Left lobe of liver (tissue), 2 donors: ENCODE results near the gene FZD1. TPM values are rescaled to one million over a fixed set of nuclear protein-coding genes. Genes with fewer than 3 reads are reported as not detected.
"Not testable (repeated sequence)": the region's sequence is repeated elsewhere in the genome, so short reads cannot be mapped to it uniquely, and the experiment has no call there.

Experiments used
- ATAC-seq: fragments of 200-7000 bp; cut with Tn5 transposase; one replicate; pipeline ENCODE4 v1.9.1; 2020; ENCODE audit warnings: mild to moderate bottlenecking, moderate library complexity
- DNase-seq: peaks from one replicate; pipeline ENCODE4 v3.0.0-alpha.2; 2020; ENCODE audit warnings: low spot score
- total RNA-seq: library from RNA; stranded (reverse); gene quantifications from one replicate; pipeline ENCODE4 v1.2.1, GENCODE V29; 2021
- donor health status: DM: no; HTN: no; CAD: no; lungs with moderate emphysema.
- donor health status: DM: no; HTN: yes; CAD: no.

The FZD1 gene
- total RNA-seq, 1 donor from 2014 or later, result 2.0 TPM

DNA sequence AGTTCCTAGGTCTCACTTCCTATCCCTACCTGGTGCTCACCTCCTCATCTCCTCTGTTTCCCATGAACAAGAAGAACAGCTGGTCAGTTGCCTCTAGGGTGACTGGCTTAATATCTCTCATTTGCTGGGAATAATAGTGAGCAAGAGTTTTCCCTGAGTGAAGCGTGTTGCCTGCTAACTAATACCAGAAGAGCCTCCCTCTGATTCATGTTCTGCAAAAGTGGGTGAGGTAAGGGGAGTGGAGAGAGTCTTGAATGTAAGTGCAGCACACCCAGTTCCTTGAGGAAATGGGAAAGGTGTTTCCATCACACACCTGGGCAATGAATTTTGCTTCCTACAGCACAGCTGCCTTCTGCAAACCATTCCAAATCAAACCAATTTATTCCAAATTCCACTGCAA is 29.6 kb downstream of the FZD1 start:
- no peak for ATAC-seq
- DNase-seq, result no peak

DNA sequence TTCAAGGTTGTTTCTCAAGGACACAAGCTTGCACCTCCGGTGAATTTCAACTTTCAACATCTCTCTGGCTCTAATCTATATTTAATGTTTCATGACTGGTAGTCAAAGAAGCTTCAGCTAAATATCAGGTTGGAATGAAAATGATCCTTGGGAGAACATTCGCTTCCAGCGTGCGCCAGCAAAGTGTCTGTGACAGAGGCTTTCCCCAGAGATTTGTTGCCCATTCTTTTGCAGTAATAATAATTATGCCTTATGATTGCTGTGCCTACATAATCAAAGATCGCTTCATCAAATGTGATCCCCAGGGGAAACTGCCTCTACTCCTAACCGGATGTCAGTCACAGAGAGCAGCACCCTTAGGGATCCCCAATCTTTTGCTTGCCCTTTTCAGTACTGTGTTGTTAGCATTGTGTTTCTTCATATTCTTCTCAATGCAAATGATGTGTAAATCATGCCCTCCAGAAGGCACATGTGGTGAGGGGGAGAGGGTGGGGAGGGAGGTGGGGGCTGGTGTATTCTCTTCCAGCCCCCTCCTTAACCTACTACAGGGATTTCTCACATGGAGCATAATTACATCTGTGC is 30.5 kb downstream of the FZD1 start:
- DNase-seq (no peak), ATAC-seq (no peak)

DNA sequence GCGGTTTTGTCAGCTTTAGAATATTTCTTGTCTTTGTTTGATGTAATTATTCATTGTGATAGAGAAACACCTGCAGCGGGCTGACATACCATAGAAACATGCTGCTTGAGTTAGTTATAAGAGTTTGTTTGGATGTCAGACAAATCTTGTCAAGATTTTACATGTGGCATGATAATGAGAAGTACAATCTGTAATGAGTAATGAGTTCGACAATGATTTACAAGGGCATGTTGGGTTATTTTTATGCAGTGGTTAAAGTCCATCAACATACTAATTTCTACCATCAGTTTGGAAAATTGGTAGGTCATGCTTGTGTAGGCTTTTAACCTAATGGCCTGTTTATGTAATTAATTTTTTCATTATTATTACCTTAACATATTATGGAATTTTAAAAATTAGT is 31.3 kb downstream of the FZD1 start:
- DNase-seq (no peak), ATAC-seq (no peak)

DNA sequence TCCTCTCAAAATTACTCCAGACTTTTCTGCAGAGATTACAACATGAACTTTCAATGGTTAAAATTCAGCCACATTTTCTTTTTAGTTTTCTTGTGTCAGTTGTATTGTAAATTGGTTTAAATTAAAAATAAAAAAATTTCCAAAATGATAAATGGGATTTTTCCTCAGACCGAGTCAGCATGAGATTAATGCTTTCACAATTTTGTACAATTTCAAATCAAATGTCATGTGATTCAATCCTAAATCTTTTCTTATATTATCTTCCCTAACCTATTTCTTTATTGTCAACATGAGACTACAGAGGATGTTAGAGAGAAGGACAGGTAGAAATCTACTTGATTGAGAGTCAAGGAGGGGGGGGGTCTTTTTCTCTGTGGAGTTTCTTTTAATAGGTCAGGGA is 33.7 kb downstream of the FZD1 start:
- ATAC-seq (no peak), DNase-seq (no peak)

DNA sequence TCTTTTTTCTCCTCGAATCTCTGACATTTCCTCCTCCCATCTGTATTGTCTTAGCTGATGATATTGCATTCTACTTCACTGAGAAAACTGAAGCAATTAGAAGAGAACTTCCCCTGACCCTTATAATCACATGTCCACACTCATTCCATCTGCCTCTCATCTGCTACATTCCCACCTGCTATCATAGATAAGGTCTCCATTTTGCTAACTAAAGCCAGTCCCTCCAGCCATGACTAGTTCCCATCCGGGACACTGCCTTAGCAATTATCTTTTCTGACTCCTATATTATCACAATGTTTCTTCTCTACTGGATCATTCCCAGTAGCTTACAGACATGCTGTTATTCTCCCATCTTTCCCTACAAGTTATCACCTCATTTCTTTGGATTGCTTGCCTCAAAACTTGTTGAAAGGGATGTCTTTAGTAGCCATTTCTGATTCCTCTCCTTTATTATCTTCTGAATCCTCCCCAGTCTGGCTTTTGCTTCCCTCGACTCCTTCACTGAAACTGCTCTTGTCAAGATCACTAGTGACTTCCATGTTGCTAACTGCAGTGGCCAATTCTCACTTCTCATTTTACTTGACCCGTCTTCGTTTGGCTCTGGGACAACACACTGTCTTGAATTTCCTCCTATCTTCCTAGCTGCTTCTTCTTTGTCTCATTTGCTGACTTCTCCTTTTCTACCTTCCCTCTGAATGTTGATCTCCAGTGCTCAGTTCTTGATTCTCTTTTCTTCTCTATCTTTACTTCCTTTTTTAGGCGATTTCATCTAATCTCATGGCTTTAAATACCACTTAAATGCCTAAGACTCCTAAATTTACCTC is 35.9 kb downstream of the FZD1 start:
- ATAC-seq, result peak; percentile 40
- no peak for DNase-seq

DNA sequence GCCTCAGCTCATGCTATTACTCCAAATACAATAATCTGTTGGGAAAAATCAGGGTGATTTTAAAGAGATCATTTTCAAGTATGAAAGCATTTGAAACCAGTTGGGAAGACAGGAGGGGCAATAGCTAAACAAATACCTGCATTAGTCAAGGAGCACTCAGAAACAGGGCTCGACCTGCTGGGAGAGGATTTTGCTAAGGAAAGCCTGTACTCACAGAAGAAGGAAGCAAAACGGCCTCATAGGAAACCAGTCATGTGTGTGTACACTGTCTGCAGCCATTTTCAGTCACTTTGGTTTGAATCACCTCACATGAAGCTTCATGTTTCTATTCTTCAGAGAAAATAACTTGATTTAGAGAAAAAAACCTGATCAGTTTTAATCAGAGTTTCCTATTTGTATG is 38.6 kb downstream of the FZD1 start:
- DNase-seq, result no peak
- ATAC-seq, result no peak

DNA sequence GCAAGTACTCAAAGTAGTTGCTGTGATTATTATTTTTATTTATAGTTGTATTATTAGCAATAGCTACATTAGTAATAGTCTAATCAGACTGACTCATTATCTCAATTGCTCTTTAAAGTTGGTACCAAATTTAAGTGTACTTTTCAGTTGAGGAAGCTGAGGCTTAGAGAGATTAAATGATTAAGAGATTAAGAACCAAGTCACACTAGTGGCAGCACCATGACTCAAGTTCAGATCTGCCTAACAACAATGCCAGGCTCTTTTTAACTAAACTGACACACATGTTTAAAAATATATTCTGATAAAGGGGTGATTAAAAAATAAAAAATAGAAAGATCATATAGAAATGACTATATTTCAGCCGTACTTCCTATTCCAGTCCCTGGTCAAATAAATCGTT is 42.0 kb downstream of the FZD1 start:
- no peak for DNase-seq
- ATAC-seq, result no peak

DNA sequence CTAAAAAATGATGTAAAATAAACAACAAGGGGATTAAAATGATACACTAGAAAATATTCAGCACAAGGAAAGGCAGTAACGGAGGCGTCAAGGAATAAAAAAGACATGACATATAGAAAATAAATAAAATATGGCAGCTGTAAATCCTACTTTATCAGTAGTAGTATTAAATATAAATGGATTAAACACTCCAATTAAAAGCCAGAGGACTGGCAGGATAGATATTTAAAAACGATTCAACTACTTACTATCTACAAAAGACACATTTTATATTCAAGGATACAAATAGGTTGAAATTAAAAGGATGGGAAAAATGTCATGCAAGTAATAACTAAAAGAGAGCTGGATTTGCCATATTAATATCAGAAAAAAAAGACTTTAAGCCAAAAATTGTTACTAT is 43.2 kb downstream of the FZD1 start:
- ATAC-seq (no peak), DNase-seq (no peak)

DNA sequence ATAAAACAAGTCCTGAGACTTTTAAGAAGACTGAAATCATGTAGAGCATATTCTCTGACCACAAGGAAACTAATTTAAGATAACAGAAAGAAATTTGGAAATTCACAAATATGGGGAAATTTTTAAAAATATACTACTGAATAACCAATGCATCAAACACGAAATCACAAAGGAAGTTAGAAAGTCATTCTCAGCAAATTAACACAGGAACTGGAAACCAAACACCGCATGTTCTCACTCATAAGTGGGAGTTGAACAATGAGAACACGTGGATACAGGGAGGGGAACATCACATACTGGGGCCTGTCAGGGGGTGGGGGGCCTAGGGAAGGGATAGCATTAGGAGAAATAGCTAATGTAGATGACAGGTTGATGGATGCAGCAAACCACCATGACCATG is 44.0 kb downstream of the FZD1 start:
- DNase-seq, ATAC-seq: not testable (repeated sequence)

DNA sequence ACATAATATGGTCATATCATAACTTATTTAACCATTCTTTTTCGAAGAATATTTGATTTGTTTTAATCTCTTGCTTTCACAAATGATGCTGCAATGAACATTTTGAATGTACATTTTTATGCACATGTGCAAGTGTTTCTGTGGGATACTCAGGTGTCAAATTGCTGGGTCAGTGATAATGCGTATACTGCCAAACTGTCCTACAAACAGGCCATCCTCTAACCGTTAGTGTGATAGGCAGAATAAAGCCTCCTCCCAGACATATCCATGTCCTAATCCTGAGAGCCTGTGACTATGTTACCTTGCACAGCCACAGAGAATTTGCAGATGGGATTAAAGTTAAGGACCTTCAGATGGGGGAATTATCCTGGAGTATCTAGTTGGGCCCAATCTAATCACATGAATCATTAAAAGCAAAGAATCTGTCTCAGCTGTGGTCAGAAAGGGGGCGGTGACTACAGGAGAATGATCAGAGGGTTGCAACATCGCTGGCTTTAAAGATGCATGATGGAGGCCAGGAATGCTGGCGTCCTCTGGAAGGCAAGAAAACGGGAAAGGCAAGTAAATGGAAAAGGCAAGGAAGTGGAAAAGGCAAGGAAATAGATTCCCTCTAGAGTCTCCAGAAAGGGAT is 46.7 kb downstream of the FZD1 start:
- DNase-seq (no peak), ATAC-seq (no peak)

DNA sequence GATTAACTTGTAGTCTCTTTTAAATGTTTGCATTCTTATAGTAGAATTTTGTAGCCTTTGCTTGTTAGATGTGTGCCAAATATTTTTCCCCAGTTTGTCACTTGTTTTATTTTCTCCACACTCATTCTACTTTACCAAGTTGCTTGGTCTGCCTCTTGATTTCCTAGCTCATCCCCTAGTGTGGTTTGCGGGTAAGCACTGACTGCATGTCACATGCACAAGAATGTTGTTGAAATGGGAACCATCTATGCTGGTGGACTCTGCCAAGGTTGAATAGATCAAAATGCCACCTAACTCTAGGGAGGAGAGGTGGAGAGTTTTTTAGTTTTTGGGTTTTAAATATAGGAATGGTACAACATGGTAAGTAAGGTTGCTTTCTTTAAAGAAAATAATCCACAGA is 47.6 kb downstream of the FZD1 start:
- DNase-seq (no peak), ATAC-seq (no peak)

DNA sequence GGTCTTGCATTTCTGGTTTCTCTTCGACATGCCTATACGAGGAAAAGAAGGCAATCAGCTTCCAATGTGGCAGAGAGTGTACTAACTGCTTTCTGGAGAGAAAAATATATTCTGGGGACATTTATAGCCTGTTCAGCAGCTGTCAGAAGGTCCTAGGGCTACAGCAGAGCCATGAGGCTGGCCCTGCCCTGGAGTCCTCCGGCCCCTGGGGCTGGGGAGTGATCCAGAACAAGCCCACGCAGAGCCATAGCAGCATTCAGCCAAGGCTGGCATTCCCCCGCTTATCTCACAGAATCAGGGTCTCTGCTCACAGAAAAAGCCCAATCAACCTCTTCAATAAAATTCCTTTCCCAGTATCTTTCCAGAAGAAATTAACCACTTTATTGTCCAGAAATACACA is 48.9 kb downstream of the FZD1 start:
- DNase-seq, result no peak
- ATAC-seq, result no peak

DNA sequence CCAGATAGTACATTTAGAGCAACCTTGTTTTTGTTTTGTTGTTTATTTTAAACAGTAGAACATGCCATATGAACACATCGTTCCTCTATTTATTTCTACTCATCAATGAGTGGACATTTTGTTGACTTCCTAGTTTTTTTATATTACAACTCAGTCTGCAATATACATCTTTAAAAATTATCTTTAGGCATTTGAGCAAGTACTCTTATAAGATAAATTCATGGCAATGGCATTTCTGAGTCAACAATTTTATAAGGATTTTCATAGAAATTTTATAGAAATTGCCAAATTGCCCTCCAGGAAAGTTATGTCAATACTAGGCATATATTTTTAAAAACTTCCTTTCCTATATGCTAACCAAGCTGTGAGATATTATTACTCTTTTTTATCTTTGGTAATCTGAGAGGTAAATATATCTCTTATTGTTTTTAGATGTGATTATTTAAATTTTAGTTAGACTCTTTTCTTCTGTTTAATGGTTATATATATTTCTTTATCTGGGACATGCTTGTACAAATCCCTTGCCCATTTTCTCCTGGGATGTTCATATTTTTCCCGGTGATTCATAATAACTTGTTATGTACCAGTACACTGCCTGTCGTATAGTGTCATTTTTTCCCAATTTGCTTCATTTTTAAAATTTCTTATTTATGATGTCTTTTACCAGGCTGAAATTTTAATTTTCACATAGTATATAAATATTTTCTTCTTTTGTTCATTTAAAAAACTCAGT is 50.5 kb downstream of the FZD1 start:
- no peak for ATAC-seq
- no peak for DNase-seq

DNA sequence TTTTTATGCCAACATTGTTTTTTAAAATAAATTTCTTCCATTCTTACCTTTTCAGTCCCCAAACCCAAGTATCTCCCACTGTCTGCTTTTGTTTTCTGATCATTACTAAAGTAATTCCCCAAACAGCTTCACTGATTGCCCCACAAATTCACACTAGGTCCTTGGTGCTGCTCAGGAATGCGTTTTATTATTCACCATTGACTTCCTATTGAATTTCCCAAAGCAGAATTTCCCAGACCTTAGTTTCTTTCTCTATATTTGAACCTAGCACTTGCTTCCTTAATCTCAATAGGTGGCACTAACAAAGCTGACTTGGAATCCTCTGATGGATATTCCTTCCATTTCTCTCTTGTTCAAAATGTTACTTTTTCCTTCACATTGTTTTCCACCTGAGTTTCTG is 52.2 kb downstream of the FZD1 start:
- ATAC-seq (no peak), DNase-seq (no peak)

DNA sequence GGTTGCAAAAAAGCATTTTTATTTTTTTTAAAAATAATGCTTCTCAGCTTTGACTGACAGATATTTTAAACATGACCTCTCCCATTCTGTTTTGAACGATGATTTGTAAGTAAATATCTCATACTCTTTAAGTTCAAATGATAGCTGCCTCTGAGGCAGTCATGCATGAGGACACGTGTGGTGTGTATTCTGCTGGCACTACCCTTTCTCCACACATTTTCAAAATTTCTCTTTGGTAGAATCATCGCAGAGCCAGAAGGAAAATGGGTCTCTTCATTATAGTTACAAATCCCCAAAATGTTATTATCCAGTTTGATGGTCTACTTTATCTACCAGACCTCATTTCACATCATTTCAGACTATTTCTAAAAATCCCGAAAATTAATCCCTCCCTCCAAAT is 55.1 kb downstream of the FZD1 start:
- ATAC-seq (no peak), DNase-seq (no peak)

DNA sequence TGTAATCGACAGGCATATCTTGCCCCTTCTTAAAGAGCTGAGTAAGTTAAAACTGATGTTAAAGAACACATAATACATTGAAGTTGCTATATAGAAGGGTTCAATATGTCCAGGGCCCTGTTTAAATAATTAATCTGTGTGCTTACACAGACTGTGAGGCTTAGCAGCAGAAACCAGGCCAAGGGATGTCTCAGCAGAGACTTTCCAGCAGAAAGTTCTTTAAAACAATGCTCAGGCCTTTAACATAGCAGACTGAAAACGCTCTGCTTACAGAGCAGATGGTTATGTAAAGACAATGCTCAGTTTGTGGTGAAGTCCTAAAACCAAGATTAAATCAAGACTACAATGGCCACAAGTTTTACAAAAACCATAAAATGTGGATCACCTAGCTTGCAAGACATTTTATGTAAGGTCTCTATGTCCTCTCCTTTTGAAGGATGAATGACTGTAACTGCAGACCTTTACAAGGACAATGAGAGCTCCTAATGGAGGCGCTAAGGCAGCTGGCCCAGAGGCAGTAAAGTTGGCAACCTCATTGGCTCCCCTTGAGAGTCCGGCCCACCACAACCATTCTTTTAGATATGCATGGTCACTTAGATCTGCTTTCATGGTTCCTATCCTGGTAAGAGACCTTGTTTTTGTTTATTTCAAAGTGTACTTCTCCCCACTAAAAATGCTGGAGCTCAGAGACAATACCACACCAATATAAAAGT is 56.3 kb downstream of the FZD1 start:
- DNase-seq, result no peak
- ATAC-seq, result no peak
